Right renal pelvis (tissue), 4 donors: ENCODE measurements around the gene SLC4A5. TPM values are rescaled to one million over a fixed set of nuclear protein-coding genes. Genes with fewer than 3 reads are reported as not detected.
A peak's percentile ranks its signal among the peaks of the same experiment; 100 is the strongest.

Experiments
- DNase-seq, 4 donors: peaks; one replicate each; pipeline ENCODE4 v3.0.0-alpha.2; 2013; ENCODE audit warnings: low read depth in 4 of 4, low spot score in 3 of 4, missing footprints in 1 of 4
- polyA plus RNA-seq, 4 donors: library from polyadenylated mRNA; unstranded; fragments of 120-200 nt; gene quantifications; one replicate each; pipeline ENCODE4 v1.2.1, GENCODE V29; 2013; ENCODE audit not compliant: insufficient read length in 4 of 4

The SLC4A5 gene
- polyA plus RNA-seq, 4 donors = 1.8 to 3.1 (median 2.3) TPM

DNA sequence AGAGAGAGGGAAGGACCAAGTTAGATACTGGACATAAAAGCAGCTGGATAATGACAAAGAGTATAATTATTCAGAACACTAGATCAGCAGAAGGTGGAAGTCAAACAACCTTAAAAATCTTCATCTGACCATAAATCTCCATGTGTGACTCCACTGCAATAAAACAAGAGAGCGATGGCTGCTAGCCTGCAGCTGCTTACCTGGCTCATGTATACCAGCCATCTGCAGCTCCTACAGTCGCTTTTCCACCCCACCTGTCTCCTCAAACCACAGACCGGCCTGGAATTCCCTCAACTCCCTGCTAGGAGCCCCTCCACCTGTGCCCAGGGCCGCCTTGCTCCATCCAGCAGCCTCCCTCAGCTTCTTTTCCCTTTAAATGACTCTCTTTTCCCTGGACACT is 64.5 kb downstream of the SLC4A5 start:
- DNase-seq = no peak

DNA sequence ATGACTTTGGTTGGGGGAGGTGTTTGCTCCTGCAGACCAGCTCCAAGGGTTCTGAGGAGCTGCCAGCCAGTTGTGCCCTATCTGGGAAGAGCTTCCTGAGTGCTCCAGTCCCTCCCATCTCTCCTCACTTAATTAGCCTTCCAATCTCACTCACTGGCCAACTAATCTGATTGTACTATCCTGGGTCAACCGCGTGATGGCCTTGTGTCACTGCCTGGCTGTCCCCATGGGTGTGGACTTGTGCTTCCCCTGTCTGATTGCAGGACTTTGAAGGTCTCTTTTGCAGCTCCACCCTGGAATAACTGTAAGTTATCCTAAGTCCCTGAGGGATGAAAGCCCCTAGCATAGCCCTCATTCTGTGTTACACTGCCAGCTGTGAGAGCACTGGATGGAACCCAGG is 65.0 kb downstream of the SLC4A5 start:
- DNase-seq = no peak

DNA sequence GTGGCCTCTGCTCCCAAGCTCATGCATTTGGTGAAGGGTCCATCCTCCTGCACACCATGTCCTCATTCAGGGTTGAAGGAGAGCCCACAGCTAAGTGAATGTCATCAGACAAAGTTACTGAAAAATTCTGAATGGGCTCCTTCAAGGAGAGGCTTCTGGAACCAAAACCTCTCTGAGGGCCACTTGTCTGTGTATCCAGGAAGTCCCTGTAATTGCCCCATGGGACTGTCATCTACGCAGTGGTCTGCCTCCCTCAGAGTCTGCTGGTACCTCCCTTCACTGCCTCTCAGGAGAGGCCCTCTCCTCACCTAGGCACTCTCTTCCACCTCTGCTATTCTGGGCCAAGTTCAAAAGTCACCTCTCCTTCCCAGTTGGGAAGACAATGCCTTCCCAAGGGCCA is 68.0 kb downstream of the SLC4A5 start:
- DNase-seq = no peak

- DNase-seq = no peak
Measured at GRCh38 chr2:74269667-74270066, 73.5 kb downstream of the SLC4A5 start.

DNA sequence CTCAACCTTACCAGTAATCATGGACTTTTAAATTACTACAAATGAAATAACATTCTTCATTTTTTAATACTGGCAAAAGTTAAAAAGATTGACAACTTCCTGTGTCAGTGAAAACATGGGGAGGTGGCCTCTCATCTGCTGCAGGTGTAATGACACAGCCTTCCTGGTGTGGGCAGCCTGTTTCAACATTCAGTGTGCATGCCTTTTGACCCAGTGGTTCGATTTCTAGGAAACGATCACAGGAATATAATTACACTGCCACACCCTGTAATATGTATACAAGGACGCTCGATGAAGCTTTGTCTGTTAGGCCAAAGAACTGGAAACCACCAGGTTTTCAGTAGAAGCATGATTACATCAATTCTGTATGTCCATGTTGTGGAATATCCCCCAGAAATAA is 76.1 kb downstream of the SLC4A5 start:
- no peak for DNase-seq

GRCh38 chr2:74264281-74264680 is 78.9 kb downstream of the SLC4A5 start:
- no peak for DNase-seq

DNA sequence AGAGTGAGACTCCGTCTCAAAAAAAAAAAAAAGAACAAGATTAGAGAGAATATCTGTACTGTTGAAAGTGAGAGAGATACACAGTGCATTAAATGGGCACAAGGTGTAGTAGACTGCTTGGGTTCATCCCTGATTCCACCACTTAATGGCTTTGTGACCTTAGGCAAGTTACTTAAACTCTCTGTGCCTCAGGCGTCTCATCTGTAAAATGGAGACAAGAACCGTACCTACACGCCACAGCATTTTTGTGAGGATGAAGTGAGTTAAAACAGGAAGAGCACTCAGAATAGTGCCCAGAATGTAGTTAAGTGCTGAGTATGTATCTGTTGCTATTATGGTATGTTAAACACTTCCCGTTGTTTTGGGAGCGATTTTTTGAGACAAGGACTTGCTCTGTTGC is 80.5 kb downstream of the SLC4A5 start:
- no peak for DNase-seq

GRCh38 chr2:74261204-74261864 is 81.9 kb downstream of the SLC4A5 start:
- DNase-seq = peak; percentile 12 to 31 (median 25)

GRCh38 chr2:74260495-74260894 is 82.7 kb downstream of the SLC4A5 start:
- no peak for DNase-seq

DNA sequence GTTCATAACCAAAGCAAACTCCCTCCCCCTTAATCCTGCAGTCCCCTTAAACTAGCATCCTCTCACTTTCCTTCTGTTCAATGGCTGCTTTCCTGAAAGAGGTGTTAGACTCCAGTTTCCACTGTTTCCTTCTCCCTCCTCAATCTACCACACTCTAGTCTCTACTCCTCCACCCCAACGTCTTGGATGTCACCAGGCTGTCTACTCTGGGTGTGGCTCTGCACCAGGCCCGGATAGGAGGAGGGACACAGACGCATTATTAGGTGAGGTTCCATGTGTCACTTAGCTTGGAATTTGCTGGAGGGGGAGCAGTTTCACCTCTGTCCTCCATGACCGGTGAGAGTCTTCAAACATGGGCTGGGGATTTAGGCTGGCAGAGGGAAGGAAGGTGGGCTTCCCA is 83.5 kb downstream of the SLC4A5 start:
- no peak for DNase-seq

DNA sequence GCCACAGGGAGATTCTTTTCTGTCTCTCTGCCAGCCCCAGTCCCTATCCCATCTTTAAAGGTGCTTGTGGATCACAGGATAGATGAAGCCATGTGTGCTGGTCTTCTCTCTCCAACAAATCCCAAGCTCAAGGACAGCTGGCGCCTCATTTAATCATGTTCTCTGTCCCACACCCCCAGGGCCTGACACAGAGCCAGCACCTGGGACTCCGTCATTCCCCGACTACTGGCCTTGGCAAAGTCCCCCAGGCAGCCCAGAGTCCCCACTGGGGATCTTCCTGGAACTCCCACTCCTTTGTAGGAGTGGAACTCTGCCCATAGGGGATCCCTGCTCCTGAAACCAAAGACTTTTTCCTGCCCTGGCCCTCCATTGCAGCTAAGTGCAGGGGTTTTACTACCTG is 84.0 kb downstream of the SLC4A5 start:
- no peak for DNase-seq

DNA sequence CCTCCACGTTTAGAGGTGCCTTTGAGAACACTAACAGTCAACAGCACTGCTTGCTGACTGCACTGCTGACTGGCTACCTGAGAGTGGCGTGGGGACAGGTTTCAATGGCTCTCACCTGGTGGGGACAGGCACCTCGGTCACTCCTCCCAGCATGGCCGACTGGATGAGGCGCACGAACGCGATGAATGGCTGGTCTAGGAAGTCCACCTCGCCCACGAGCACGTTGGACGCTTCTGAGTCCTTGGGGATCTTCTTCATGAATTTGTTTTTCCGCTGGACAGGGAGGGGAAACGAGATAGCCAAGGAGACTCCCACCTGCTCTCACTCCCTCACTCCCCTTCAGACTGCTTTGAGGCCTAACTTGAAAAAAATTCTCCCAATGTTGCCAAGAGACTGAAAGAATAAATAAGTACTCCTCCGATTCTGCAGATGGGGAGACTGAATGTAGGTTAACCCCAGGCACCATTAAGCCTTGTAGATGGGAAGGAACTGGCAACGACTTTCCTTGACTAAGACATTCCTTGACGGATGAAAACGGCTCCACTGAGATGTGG is 87.5 kb downstream of the SLC4A5 start:
- no peak for DNase-seq

- no peak for DNase-seq
Measured at GRCh38 chr2:74253971-74254310, 89.3 kb downstream of the SLC4A5 start.

DNA sequence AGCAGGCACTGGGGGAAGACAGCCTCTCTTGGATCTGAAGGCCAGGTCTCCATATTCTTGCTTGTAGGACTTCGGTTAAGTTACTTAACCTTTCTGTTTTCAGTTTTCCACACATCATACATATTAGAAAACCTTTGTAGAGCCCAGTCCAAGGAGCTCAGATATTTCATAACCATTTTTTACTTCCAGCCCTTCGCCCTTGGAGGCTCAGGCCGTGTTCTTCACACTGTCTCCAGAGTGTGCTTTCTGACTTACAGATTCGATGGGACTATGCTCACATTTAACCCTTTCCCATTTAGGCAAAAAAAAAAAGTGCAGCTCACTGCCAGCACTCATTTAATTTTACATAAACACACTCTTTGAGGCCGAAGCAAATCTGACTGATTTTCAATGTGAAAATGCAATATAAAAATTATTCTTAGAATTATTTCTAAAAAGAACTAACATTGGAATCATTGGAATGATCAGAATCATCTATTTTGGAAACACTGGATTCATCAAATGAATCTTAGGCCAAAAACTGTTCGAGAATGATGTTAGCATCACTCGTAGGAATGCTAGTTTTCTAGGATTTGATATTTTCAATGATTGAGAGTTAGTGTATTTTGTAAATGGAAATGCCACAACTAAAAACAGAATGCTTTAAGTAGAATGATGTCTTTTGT is 89.8 kb downstream of the SLC4A5 start:
- DNase-seq = no peak

GRCh38 chr2:74252862-74253261 is 90.4 kb downstream of the SLC4A5 start:
- no peak for DNase-seq

GRCh38 chr2:74252036-74252435 is 91.2 kb downstream of the SLC4A5 start:
- DNase-seq = no peak

- DNase-seq = peak; percentile 12 to 51 (median 33)
Measured at GRCh38 chr2:74250189-74250631, 93.0 kb downstream of the SLC4A5 start.

DNA sequence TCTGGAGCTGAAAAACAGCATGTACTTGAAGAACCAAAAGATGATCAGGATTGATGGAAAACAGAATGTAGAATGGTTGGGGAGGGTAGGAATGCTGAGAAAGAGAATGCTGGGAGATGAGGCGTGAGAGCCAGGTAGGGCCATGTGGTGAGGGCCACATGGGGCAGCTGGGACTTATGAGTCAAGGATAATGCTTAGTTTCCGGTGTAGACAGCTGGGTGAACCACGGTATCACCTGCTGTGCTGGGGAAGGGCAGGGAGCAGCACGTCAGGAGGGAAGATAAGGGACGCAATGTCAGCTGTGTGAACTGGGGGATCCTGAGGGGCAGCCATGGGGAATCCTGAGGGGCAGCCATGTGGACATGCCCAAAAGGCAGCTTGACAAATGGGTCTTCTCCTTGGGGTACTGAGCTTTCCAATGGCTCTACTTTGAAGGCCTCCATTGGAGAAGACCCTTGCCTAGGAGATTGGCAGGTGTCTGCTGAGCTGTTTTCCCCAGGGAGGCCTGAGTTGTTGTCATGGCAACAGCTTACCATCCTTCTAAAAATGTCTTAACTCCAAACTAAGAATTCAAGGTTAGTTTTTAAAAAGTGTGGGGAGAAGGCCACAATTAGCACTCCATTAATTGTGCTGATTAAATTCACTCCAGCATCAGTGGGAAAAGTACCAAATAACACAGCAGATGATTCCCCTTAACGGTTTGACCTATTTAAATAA is 93.7 kb downstream of the SLC4A5 start:
- DNase-seq = no peak

DNA sequence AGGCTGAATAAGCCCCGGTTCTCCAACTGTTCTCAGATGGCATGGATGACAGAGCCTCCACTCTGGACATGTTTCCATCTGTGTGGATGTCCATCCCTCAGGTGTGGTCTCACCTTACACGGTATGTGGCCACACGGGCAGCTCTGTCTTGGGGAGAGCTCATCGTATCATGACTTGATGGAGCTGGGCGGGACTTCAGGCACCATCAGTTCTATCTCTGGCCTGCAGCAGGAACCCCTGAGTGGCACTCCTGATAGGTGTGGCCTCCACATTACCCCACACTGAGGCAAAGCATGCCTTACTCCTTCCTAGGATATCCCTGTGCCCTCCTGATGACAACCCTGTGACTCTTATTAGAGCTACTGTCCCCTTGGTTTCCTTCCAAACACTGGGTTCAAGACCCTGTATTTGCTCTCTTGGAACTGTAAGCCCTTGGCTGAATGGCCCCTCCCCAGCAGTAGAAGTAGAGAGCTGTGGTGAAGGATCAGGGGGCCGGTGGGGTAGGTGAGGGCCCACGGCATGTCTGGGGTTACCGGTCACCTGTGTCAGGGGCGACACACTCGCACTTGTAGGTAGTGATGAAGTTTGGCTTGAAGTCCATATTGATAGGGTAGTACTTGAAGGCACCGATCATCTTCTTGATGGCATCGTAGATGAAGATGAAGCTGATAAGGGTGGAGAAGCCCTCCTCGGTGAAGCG is 96.6 kb downstream of the SLC4A5 start:
- no peak for DNase-seq

DNA sequence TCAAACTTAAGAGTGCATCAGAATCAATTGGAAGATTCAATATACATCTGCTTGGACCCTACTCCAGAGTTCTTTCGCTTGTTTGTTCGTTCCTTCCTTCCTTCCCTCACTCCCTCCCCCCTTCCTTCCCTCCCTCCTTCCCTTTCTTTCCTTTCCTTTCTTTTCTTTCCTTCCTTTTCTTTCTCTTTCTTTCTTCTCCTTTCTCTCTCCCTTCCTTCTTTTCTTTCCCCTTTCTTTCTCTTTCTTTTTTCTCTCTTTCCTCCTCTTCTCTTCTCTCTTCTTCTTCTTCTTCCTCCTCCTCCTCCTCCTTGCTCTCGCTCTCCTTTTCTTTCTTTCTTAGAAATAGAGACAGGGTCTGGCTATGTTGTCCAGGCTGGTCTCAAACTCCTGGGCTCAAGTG is 98.9 kb downstream of the SLC4A5 start:
- no peak for DNase-seq
